ENCODE measurements around the gene ATL1. TPM values are rescaled to one million over a fixed set of nuclear protein-coding genes. Genes with fewer than 3 reads are reported as not detected.
A peak's percentile ranks its signal among the peaks of the same experiment; 100 is the strongest.

The ATL1 gene
- total and polyA plus RNA-seq, 7 donors: 3.2 to 22.5 (median 9.1) TPM

DNA sequence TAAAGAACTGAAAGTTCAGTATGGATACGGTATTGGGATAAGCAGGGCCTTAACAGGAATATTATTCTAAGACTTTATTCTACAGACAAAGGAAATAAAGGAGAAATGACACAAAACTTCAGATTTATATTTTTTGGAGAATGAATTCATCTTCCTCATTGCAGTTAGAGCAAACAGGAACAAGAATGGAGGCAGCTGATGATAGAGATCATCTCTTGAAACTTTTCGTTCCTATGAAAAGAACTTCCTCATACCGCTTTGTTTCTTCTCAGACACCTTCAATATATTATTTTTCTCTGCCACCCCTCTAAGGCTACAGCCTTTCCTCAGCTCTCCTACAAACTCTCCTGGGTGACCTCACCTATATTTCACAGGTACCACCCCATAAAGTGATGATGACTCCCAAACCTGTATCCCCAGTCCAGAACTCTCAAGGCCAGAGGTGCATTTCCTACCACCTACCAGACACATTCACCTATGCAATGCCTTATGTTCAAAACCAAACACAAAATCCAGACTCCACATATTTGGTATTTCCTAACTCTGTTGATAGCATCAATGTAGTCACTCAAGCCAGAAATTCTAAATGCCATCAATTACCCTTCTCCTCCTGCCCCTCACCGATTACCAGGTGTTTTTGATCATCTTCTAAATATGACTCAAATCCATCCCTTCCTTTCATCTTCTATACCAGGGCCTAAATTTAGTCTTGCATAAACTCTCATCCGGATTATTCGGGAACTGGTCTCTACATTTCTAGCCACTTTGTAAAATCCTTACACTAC, 35.0 kb upstream of the ATL1 start:
- no peak overlapping the region for H3K4me3 ChIP-seq
- no peak overlapping the region for H3K27ac ChIP-seq
- no peak for DNase-seq
- 79 to 88% methylated on average over 6 of the region's 6 CpGs for WGBS, 2 donors
- no peaks in the 10 kb centered on the region for H3K36me3 ChIP-seq
- TF ChIP-seq EP300 (IDR thresholded peaks at IDR 0.05) (no peak), POLR2AphosphoS5 (IDR thresholded peaks at IDR 0.05) (no peak), POLR2A (IDR thresholded peaks at IDR 0.05) (no peak)
- TF ChIP-seq, protein P1, sequence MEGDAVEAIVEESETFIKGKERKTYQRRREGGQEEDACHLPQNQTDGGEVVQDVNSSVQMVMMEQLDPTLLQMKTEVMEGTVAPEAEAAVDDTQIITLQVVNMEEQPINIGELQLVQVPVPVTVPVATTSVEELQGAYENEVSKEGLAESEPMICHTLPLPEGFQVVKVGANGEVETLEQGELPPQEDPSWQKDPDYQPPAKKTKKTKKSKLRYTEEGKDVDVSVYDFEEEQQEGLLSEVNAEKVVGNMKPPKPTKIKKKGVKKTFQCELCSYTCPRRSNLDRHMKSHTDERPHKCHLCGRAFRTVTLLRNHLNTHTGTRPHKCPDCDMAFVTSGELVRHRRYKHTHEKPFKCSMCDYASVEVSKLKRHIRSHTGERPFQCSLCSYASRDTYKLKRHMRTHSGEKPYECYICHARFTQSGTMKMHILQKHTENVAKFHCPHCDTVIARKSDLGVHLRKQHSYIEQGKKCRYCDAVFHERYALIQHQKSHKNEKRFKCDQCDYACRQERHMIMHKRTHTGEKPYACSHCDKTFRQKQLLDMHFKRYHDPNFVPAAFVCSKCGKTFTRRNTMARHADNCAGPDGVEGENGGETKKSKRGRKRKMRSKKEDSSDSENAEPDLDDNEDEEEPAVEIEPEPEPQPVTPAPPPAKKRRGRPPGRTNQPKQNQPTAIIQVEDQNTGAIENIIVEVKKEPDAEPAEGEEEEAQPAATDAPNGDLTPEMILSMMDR (IDR thresholded peaks at IDR 0.05): no peak
- no peaks in the 10 kb centered on the region for H3K27me3 ChIP-seq
- H3K4me1 ChIP-seq: peaks cover 0 to 80% (median 63%) of the 10 kb centered on the region in 4 donors
- H3K9me3 ChIP-seq: no peaks in the 10 kb centered on the region
- intact Hi-C loops (cut with DNase I): no loop called here

GRCh38 chr14:50528000-50528399, 31.9 kb upstream of the ATL1 start:
- DNase-seq: no peak
- Histone ChIP-seq H3K36me3 (no peaks in the 10 kb centered on the region), H3K4me3 (no peak overlapping the region), H3K4me1 (peaks cover 0 to 75% (median 56%) of the 10 kb centered on the region in 4 donors), H3K27me3 (no peaks in the 10 kb centered on the region), H3K9me3 (no peaks in the 10 kb centered on the region), H3K27ac (no peak overlapping the region)
- TF ChIP-seq, protein P1 (IDR thresholded peaks at IDR 0.05): no peak
- TF ChIP-seq EP300 (IDR thresholded peaks at IDR 0.05): no peak
- TF ChIP-seq POLR2A (IDR thresholded peaks at IDR 0.05): no peak
- no peak for TF ChIP-seq POLR2AphosphoS5 (IDR thresholded peaks at IDR 0.05)
- WGBS, 2 donors: 83 to 98% methylated on average over 1 of the region's 1 CpG
- intact Hi-C loops (cut with DNase I): no loop called here

DNA sequence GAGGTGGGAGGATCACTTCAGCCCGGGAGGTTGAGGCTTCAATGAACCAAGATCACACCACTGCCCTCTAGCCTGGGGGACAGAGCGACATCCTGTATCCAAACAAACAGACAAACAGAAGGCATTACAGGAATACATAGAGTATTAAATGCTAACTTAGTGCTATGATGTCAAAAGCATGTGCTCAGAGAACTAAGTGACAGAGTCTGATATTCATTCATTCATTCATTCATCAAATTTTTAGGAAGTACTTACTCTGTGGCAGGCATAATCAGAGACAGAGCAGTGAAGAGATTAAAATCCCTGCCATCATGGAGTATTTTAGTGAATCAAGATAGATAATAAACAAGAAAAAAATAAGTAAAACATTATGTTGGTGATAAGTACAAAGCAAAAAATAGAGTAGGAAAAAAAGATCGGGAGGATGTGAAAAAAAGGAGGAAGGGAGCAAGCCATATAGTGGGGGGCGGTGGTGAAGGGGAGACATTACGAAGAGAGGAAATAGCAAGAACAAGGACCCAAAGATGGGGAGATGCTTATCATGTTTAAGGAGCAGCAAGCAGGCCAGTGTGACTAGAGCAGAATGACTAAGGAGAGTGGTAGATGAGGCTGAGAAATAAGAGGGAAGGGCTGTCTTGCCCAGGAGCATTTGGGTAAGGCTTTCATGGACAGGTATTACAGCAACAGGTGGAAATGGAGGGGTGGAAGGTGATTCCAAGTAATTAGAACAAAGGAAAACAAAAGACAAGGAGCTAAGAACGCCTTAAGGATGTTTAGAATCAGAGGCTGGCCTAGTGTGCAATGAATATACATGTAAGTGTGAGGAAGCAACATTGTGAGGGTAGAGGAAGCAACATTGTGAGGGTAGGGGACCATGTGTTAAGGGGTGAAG, 30.4 kb upstream of the ATL1 start:
- H3K36me3 ChIP-seq: no peaks in the 10 kb centered on the region
- H3K4me1 ChIP-seq: peaks cover 0 to 65% (median 48%) of the 10 kb centered on the region in 4 donors
- H3K9me3 ChIP-seq: no peaks in the 10 kb centered on the region
- DNase-seq: no peak
- peak overlapping the region in 3 of 4 donors; percentile 4 to 98 (median 96) for H3K27ac ChIP-seq
- WGBS, 2 donors: 73 to 74% methylated on average over 6 of the region's 6 CpGs
- intact Hi-C loops (cut with DNase I): loop anchor here (5.0 to 10.0 kb wide), 3 partner anchors 297 to 675 kb away; partner anchors contain the start of genes NEMF, SOS2 and VCPKMT
- TF ChIP-seq POLR2AphosphoS5 (IDR thresholded peaks at IDR 0.05) (no peak), EP300 (IDR thresholded peaks at IDR 0.05) (no peak), POLR2A (IDR thresholded peaks at IDR 0.05) (no peak)
- TF ChIP-seq, protein P1 (IDR thresholded peaks at IDR 0.05): no peak
- peak overlapping the region in 2 of 4 donors; percentile 62 to 81 for H3K4me3 ChIP-seq
- H3K27me3 ChIP-seq: no peaks in the 10 kb centered on the region

DNA sequence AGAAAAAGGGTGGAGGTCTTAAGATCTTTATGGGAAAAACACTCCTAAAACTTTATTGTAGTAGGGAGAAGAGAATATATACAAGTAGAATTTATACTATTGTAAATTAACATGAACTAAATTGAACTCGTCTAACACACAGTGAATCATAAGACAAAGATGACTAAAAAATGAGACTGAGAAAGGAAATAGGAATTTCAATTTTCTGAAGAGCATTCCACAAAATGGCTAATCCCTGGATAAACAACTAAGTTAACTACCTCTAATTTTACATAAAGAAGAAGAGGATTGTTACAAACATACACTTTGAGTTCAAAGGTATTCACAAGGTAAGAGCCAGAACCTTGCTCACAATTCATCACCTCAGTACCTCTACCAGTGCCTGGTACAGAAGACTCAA, 29.6 kb upstream of the ATL1 start:
- peaks cover 0 to 57% (median 44%) of the 10 kb centered on the region in 4 donors for H3K4me1 ChIP-seq
- H3K9me3 ChIP-seq: no peaks in the 10 kb centered on the region
- H3K27ac ChIP-seq: peak overlapping the region in 3 of 4 donors; percentile 4 to 98 (median 96)
- no peak for DNase-seq
- no peaks in the 10 kb centered on the region for H3K36me3 ChIP-seq
- TF ChIP-seq POLR2A (IDR thresholded peaks at IDR 0.05) (no peak), POLR2AphosphoS5 (IDR thresholded peaks at IDR 0.05) (no peak), EP300 (IDR thresholded peaks at IDR 0.05) (no peak)
- TF ChIP-seq, protein P1 (IDR thresholded peaks at IDR 0.05): no peak
- H3K4me3 ChIP-seq: peak overlapping the region in 3 of 4 donors; percentile 62 to 98 (median 81)
- intact Hi-C loops (cut with DNase I): loop anchor here (5.0 to 10.0 kb wide), 3 partner anchors 298 to 676 kb away; partner anchors contain the start of genes NEMF, SOS2 and VCPKMT
- 11 to 34% methylated on average over 1 of the region's 1 CpG for WGBS, 2 donors
- no peaks in the 10 kb centered on the region for H3K27me3 ChIP-seq

Measured in sigmoid colon (tissue), 7 donors.